Thoracic aorta (tissue), 2 donors: ENCODE measurements around the gene SMC4. TPM values are rescaled to one million over a fixed set of nuclear protein-coding genes. Genes with fewer than 3 reads are reported as not detected.

Source experiments
- ATAC-seq: fragments of 150-250 bp; one replicate; pipeline ENCODE4 v1.8.0; 2017; ENCODE audit warnings: low read depth; ENCODE audit not compliant: insufficient number of reproducible peaks, low FRiP score
- DNase-seq: peaks from one replicate; pipeline ENCODE4 v3.0.0-alpha.2; 2020; ENCODE audit warnings: low spot score
- H3K27ac ChIP-seq, 2 donors: fragments of 200-600 bp; sonication (generic); 1 replicate in 1 of 2; 2 replicates in 1 of 2; pipeline ENCODE4 v1.5.1; 2016; ENCODE audit warnings: mild to moderate bottlenecking in 2 of 2, moderate library complexity in 2 of 2
- H3K27me3 ChIP-seq: fragments of 200-600 bp; sonication (generic); replicated peaks from 2 replicates; pipeline ENCODE4 v1.6.0; 2016; ENCODE audit warnings: mild to moderate bottlenecking; ENCODE audit not compliant: insufficient read depth
- H3K36me3 ChIP-seq: fragments of 200-600 bp; sonication (generic); one replicate; pipeline ENCODE4 v1.5.1; 2016
- H3K4me1 ChIP-seq, 2 donors: fragments of 200-600 bp; sonication (generic); 1 replicate in 1 of 2; 2 replicates in 1 of 2; pipeline versions ENCODE4 v1.5.1 to v1.6.0; 2016; ENCODE audit warnings: low read depth in 2 of 2, mild to moderate bottlenecking in 1 of 2; ENCODE audit not compliant: control insufficient read depth in 1 of 2
- H3K4me3 ChIP-seq: fragments of 200-600 bp; sonication (generic); 2 replicates; pipeline ENCODE4 v1.5.1; 2016; ENCODE audit warnings: mild to moderate bottlenecking
- H3K9me3 ChIP-seq: fragments of 200-600 bp; sonication (generic); 2 replicates; pipeline ENCODE4 v1.5.1; 2016
- total RNA-seq, 2 donors: library from RNA; depleted of rRNA; stranded (reverse); fragments of >200 nt; gene quantifications; one replicate each; pipeline versions ENCODE4 v1.1.0 to v1.2.3, GENCODE V29; 2016
- TF ChIP-seq, protein P1 (sequence below): fragments of 200-600 bp; sonication (generic); IDR thresholded peaks from one replicate; pipeline ENCODE4 v1.5.1; 2019; ENCODE audit warnings: antibody characterized with exemption

Gene SMC4
- total RNA-seq, 2 donors from 2014 or later, result 70.2 to 97.2 TPM

DNA sequence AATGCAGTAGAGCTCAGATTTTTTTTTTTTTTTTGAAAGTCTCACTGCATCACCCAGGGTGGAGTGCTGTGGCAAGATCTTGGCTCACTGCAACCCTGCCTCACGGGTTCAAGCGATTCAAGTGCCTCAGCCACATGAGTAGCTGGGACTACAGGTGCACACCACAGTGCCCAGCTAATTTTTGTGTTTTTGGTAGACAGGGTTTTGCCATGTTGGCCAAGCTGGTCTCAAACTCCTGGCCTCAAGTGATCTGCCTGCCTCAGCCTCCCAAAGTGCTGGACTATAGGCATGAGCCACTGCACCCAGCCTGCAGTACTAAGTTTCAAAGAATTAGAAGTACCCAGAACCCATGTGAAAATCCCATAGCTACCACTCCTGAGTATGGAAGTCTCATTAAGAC lies 35.6 kb downstream of the SMC4 start:
- TF ChIP-seq, protein P1, sequence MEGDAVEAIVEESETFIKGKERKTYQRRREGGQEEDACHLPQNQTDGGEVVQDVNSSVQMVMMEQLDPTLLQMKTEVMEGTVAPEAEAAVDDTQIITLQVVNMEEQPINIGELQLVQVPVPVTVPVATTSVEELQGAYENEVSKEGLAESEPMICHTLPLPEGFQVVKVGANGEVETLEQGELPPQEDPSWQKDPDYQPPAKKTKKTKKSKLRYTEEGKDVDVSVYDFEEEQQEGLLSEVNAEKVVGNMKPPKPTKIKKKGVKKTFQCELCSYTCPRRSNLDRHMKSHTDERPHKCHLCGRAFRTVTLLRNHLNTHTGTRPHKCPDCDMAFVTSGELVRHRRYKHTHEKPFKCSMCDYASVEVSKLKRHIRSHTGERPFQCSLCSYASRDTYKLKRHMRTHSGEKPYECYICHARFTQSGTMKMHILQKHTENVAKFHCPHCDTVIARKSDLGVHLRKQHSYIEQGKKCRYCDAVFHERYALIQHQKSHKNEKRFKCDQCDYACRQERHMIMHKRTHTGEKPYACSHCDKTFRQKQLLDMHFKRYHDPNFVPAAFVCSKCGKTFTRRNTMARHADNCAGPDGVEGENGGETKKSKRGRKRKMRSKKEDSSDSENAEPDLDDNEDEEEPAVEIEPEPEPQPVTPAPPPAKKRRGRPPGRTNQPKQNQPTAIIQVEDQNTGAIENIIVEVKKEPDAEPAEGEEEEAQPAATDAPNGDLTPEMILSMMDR, result no peak
- H3K36me3 ChIP-seq, result peaks cover 10% of the 10 kb centered on the region
- no peaks in the 10 kb centered on the region for H3K9me3 ChIP-seq
- H3K4me1 ChIP-seq, result no peaks in the 10 kb centered on the region
- ATAC-seq (no peak), DNase-seq (no peak)
- H3K27me3 ChIP-seq, result no peaks in the 10 kb centered on the region
- no peak overlapping the region for H3K4me3 ChIP-seq
- no peak overlapping the region for H3K27ac ChIP-seq

GRCh38 chr3:160435747-160436146 lies 36.3 kb downstream of the SMC4 start:
- H3K4me3 ChIP-seq, result no peak overlapping the region
- H3K36me3 ChIP-seq, result peaks cover 10% of the 10 kb centered on the region
- TF ChIP-seq, protein P1, result no peak
- H3K9me3 ChIP-seq, result no peaks in the 10 kb centered on the region
- no peaks in the 10 kb centered on the region for H3K4me1 ChIP-seq
- no peak for ATAC-seq
- no peaks in the 10 kb centered on the region for H3K27me3 ChIP-seq
- H3K27ac ChIP-seq, result no peak overlapping the region
- no peak for DNase-seq

GRCh38 chr3:160437083-160437455 lies 37.6 kb downstream of the SMC4 start:
- Histone ChIP-seq H3K27me3 (no peaks in the 10 kb centered on the region), H3K27ac (no peak overlapping the region), H3K9me3 (no peaks in the 10 kb centered on the region), H3K4me3 (no peak overlapping the region), H3K36me3 (peaks cover 4% of the 10 kb centered on the region), H3K4me1 (no peaks in the 10 kb centered on the region)
- TF ChIP-seq, protein P1, result no peak
- DNase-seq (no peak), ATAC-seq (no peak)

GRCh38 chr3:160440687-160441086 lies 41.2 kb downstream of the SMC4 start:
- H3K4me1 ChIP-seq, result no peaks in the 10 kb centered on the region
- no peaks in the 10 kb centered on the region for H3K9me3 ChIP-seq
- DNase-seq, result no peak
- no peaks in the 10 kb centered on the region for H3K27me3 ChIP-seq
- TF ChIP-seq, protein P1, result no peak
- H3K27ac ChIP-seq, result no peak overlapping the region
- ATAC-seq, result no peak
- no peak overlapping the region for H3K4me3 ChIP-seq
- H3K36me3 ChIP-seq, result no peaks in the 10 kb centered on the region

DNA sequence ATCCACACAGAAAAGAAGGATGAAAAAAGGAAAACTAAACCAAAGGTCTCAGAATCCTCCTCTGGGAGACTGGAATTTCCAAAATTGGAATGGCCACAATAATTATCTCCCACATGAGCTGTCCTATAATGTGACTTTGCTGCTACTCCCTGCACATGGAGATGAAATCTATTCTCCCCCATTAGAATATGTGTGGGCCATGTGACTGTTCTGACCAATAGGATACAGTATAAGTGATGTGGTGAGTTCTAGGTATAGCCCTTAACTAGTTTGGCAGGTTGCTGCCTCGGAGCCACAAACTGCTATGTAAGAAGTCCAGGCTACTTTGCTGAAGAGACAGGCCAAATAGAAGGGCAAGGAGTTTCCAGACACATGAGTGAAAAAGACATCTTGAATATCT lies 45.0 kb downstream of the SMC4 start:
- Histone ChIP-seq H3K27me3 (no peaks in the 10 kb centered on the region), H3K36me3 (no peaks in the 10 kb centered on the region), H3K27ac (no peak overlapping the region), H3K9me3 (no peaks in the 10 kb centered on the region), H3K4me3 (no peak overlapping the region), H3K4me1 (peaks cover 0 to 14% of the 10 kb centered on the region in 2 donors)
- no peak for ATAC-seq
- TF ChIP-seq, protein P1, result no peak
- DNase-seq, result no peak
